LNCAP (cell line): ENCODE data around the gene CLCC1.

ENCODE experiments used
- CTCF ChIP-seq: fragments of 450-650 bp; IDR thresholded peaks from 2 replicates; pipeline ENCODE4 v1.5.1; 2017; ENCODE audit warnings: mild to moderate bottlenecking

The CLCC1 gene

GRCh38 chr1:108949044-108949443, 14.2 kb downstream of the CLCC1 start:
- TF ChIP-seq CTCF, result no peak

GRCh38 chr1:108947871-108948525, 15.3 kb downstream of the CLCC1 start:
- no peak for TF ChIP-seq CTCF

- no peak for TF ChIP-seq CTCF
These were observed 27.1 kb downstream of the CLCC1 start for GRCh38 chr1:108936170-108936569.

- no peak for TF ChIP-seq CTCF
These were observed 29.3 kb downstream of the CLCC1 start for GRCh38 chr1:108933944-108934343.

- TF ChIP-seq CTCF, result no peak
These were observed 37.4 kb downstream of the CLCC1 start for GRCh38 chr1:108925920-108926319.

GRCh38 chr1:108916788-108917187, 46.5 kb downstream of the CLCC1 start:
- TF ChIP-seq CTCF, result no peak
